ENCODE data around the gene SYT11.

GRCh38 chr1:155877945-155878344, 18.6 kb downstream of the SYT11 start:
- TF ChIP-seq POLR2A (IDR thresholded peaks at IDR 0.05), result no peak
- no peak for TF ChIP-seq CTCF (IDR thresholded peaks at IDR 0.05)

Measured in thyroid gland (tissue), 4 donors.